Breast epithelium (tissue), 3 donors: ENCODE measurements around the gene IQSEC3.

Experiments
- POLR2A ChIP-seq: fragments of 450-650 bp; IDR thresholded peaks from one replicate; pipeline ENCODE4 v1.6.1; 2016; ENCODE audit warnings: antibody characterized with exemption, mild to moderate bottlenecking, moderate library complexity
- TF ChIP-seq, protein P1 (sequence below), 3 donors: fragments of 450-650 bp; IDR thresholded peaks; one replicate each; pipeline ENCODE4 v1.5.1; 2016 to 2017; ENCODE audit warnings: antibody characterized with exemption in 3 of 3, mild to moderate bottlenecking in 3 of 3, moderate library complexity in 3 of 3

DNA sequence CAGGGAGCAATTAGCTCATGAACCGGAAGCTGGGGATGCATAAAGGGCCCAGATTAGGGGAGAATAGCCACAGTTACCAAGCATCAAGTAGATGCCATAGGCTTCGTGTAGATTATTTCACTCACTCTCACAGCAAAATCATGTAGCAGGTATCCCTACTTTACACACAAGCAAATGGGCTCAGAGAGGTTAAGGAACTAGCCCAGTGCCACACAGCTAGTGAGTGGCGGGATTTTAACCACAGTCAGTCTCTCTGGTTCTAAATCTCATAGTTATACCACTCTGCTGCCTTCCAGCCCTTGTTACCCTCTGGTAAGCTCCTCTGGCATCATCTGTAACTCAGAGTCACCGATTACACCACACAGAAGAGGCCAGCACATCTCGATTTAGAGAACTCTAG lies 49.0 kb downstream of the IQSEC3 start:
- TF ChIP-seq, protein P1, sequence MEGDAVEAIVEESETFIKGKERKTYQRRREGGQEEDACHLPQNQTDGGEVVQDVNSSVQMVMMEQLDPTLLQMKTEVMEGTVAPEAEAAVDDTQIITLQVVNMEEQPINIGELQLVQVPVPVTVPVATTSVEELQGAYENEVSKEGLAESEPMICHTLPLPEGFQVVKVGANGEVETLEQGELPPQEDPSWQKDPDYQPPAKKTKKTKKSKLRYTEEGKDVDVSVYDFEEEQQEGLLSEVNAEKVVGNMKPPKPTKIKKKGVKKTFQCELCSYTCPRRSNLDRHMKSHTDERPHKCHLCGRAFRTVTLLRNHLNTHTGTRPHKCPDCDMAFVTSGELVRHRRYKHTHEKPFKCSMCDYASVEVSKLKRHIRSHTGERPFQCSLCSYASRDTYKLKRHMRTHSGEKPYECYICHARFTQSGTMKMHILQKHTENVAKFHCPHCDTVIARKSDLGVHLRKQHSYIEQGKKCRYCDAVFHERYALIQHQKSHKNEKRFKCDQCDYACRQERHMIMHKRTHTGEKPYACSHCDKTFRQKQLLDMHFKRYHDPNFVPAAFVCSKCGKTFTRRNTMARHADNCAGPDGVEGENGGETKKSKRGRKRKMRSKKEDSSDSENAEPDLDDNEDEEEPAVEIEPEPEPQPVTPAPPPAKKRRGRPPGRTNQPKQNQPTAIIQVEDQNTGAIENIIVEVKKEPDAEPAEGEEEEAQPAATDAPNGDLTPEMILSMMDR (IDR thresholded peaks at IDR 0.05): no peak
- no peak for TF ChIP-seq POLR2A
